ENCODE results near the gene PLBD2.

Gene PLBD2

DNA sequence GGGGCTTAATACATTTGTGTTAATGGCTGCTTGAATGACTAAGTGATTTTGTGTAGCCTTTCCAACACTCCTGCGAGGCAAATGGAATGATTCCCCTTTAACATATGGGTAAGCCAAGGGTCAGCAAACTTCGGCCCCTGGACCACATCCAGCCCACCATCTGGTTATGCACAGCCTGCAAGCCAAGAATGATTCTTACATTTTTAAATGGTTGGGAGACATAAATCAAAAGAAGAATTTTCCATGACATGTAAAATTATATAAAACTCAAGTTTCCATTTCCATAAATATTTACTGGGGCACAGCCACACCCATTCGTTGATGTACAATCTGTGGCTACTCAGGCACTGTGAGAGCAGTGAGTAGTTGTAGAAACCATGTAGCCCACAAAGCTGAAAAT lies 32.5 kb upstream of the PLBD2 start:
- H3K4me3 ChIP-seq (ENCODE audit: low read length in 2 of 2), result no peak overlapping the region
- H3K9me3 ChIP-seq (ENCODE audit: control insufficient read depth in 2 of 2, low read length in 2 of 2), result no peaks in the 10 kb centered on the region
- H3K9ac ChIP-seq (ENCODE audit: low read length in 2 of 2), result no peak overlapping the region
- H3K4me1 ChIP-seq (ENCODE audit: control insufficient read depth, insufficient read depth, low read length), result peaks cover 4% of the 10 kb centered on the region
- peaks cover 2 to 12% of the 10 kb centered on the region in 2 donors for H3K36me3 ChIP-seq (ENCODE audit: control insufficient read depth in 2 of 2, insufficient read depth in 2 of 2, low read length in 2 of 2)
- H3K27ac ChIP-seq (ENCODE audit: low read length), result no peak overlapping the region
- no peaks in the 10 kb centered on the region for H3K27me3 ChIP-seq (ENCODE audit: control insufficient read depth in 1 of 2, insufficient read depth in 2 of 2, low read length in 2 of 2)

DNA sequence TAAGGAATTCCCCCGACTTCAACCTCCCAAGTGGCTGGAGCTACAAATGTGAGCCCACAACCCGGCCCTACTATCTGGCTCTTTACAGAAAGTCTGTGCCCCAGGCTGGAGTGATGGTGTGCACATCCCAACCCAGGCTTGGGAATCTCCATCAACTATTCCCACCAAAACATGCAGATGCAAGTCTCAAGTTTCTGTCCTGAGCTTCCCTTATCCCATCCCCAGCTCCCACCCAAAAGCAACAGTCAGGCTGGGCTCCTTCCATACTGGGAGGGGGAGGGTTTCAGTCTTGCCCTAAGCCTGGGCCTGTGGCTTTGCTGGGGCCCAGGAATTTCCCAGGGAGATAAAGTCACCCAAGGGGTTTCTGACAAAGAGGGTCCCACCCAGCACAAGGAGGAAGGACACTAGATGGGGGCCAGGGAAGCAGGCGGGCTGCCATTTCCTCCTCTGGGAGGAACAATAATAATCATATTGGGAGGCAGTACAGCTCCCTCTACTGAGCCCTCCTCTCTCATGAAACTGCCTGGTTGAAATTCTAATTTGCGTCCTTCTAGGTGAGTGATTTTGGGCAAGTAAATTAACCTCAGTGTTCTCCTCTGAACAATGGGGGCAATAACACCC lies 31.5 kb upstream of the PLBD2 start:
- H3K27ac ChIP-seq (ENCODE audit: low read length), result peak overlapping the region; percentile 18

DNA sequence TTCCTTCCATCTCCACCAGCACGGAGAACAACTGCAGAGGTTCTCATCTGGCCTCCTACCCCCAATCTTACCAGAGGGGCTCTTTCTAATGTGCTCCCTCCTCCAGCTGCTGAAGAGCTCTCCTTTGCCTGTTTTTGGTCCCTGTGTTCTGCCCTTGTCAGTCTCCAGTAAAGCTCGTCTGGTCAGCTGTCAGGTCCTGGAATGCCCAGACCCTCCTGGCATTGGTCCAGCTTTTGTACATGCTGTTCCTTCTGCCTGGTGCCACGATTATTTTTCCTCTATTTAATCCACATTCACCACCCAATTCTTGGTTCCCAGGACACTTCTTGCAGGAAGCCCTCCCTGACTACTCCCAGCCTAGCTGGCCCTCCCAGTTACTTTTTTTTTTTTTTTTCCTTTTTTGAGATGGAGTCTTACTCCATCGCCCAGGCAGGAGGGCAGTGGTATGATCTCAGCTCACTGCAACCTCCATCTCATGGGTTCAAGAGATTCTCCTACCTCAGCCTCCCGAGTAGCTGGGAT lies 30.0 kb upstream of the PLBD2 start:
- Histone ChIP-seq H3K4me3 (ENCODE audit: low read length in 2 of 2) (no peak overlapping the region), H3K4me1 (ENCODE audit: control insufficient read depth, insufficient read depth, low read length) (peaks cover 4% of the 10 kb centered on the region), H3K9ac (ENCODE audit: low read length in 2 of 2) (no peak overlapping the region), H3K27ac (ENCODE audit: low read length) (no peak overlapping the region), H3K27me3 (ENCODE audit: control insufficient read depth in 1 of 2, insufficient read depth in 2 of 2, low read length in 2 of 2) (no peaks in the 10 kb centered on the region), H3K36me3 (ENCODE audit: control insufficient read depth in 2 of 2, insufficient read depth in 2 of 2, low read length in 2 of 2) (peaks cover 0 to 11% of the 10 kb centered on the region in 2 donors), H3K9me3 (ENCODE audit: control insufficient read depth in 2 of 2, low read length in 2 of 2) (no peaks in the 10 kb centered on the region)

More for the DNA sequence above, 31.5 kb upstream of the PLBD2 start:
- Histone ChIP-seq H3K36me3 (ENCODE audit: control insufficient read depth in 2 of 2, insufficient read depth in 2 of 2, low read length in 2 of 2) (peaks cover 0 to 9% of the 10 kb centered on the region in 2 donors), H3K9ac (ENCODE audit: low read length in 2 of 2) (no peak overlapping the region), H3K4me3 (ENCODE audit: low read length in 2 of 2) (no peak overlapping the region), H3K27me3 (ENCODE audit: control insufficient read depth in 1 of 2, insufficient read depth in 2 of 2, low read length in 2 of 2) (no peaks in the 10 kb centered on the region), H3K9me3 (ENCODE audit: control insufficient read depth in 2 of 2, low read length in 2 of 2) (no peaks in the 10 kb centered on the region), H3K4me1 (ENCODE audit: control insufficient read depth, insufficient read depth, low read length) (peaks cover 4% of the 10 kb centered on the region)

GRCh38 chr12:113329022-113329790 lies 29.2 kb upstream of the PLBD2 start:
- H3K4me3 ChIP-seq (ENCODE audit: low read length in 2 of 2), result no peak overlapping the region
- H3K4me1 ChIP-seq (ENCODE audit: control insufficient read depth, insufficient read depth, low read length), result peaks cover 10% of the 10 kb centered on the region
- no peaks in the 10 kb centered on the region for H3K27me3 ChIP-seq (ENCODE audit: control insufficient read depth in 1 of 2, insufficient read depth in 2 of 2, low read length in 2 of 2)
- peaks cover 0 to 11% of the 10 kb centered on the region in 2 donors for H3K36me3 ChIP-seq (ENCODE audit: control insufficient read depth in 2 of 2, insufficient read depth in 2 of 2, low read length in 2 of 2)
- no peak overlapping the region for H3K27ac ChIP-seq (ENCODE audit: low read length)
- H3K9me3 ChIP-seq (ENCODE audit: control insufficient read depth in 2 of 2, low read length in 2 of 2), result no peaks in the 10 kb centered on the region
- H3K9ac ChIP-seq (ENCODE audit: low read length in 2 of 2), result no peak overlapping the region

DNA sequence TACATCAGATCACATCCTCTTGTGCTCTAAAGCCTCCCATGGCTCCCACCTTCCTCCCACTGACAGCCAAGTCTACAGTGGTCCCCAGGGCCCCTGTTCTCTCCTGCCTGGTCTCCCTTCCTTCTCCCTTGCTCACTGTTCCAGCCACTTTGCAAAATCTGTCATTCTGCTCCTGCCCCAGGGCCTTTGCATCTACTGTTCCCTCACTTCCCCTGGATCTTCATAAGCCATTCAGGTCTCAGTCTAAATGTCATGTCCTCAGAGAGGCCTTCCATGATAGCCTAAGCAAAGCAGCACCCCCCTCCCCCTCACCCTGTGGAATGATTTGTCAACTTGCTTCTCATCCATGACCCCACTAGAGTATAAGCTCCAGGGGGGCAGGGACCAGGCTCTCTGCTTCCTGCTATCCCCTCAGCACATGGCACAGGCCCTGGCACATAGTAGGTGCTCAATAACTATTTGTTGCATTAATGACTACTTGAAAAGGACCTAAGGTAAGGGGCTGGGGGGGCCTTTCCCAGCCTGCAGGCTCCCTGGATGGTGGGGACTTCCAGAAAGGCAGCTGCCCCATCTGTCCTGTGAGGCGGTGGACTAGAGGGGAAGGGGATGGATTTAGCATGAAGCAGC lies 28.5 kb upstream of the PLBD2 start:
- H3K4me1 ChIP-seq (ENCODE audit: control insufficient read depth, insufficient read depth, low read length), result peaks cover 16% of the 10 kb centered on the region

DNA sequence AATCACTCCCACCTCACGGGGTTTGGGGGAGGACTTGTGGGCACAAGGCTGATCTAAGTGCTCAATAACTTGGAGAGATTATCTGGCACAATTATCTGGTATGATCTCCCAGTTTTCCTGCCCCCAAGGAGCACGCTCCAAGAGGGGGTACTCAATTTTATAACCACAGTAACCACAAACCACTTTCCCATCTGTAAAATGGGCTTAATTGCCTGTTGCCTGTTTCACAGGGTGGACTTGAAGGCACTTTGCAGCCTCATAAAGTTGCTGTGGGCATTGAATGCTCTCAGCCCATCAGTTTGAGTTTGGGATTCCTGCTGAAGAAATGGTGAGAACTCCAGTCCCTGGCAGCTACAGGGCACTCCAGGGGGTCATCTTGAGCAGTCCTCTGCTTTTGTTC lies 27.9 kb upstream of the PLBD2 start:
- Histone ChIP-seq H3K9me3 (ENCODE audit: control insufficient read depth in 2 of 2, low read length in 2 of 2) (no peaks in the 10 kb centered on the region), H3K9ac (ENCODE audit: low read length in 2 of 2) (no peak overlapping the region), H3K36me3 (ENCODE audit: control insufficient read depth in 2 of 2, insufficient read depth in 2 of 2, low read length in 2 of 2) (peaks cover 0 to 11% of the 10 kb centered on the region in 2 donors), H3K4me3 (ENCODE audit: low read length in 2 of 2) (no peak overlapping the region), H3K4me1 (ENCODE audit: control insufficient read depth, insufficient read depth, low read length) (peaks cover 21% of the 10 kb centered on the region), H3K27ac (ENCODE audit: low read length) (no peak overlapping the region), H3K27me3 (ENCODE audit: control insufficient read depth in 1 of 2, insufficient read depth in 2 of 2, low read length in 2 of 2) (no peaks in the 10 kb centered on the region)

More for the DNA sequence above, 28.5 kb upstream of the PLBD2 start:
- Histone ChIP-seq H3K4me3 (ENCODE audit: low read length in 2 of 2) (no peak overlapping the region), H3K27ac (ENCODE audit: low read length) (no peak overlapping the region), H3K36me3 (ENCODE audit: control insufficient read depth in 2 of 2, insufficient read depth in 2 of 2, low read length in 2 of 2) (peaks cover 0 to 11% of the 10 kb centered on the region in 2 donors), H3K9me3 (ENCODE audit: control insufficient read depth in 2 of 2, low read length in 2 of 2) (no peaks in the 10 kb centered on the region), H3K9ac (ENCODE audit: low read length in 2 of 2) (no peak overlapping the region), H3K27me3 (ENCODE audit: control insufficient read depth in 1 of 2, insufficient read depth in 2 of 2, low read length in 2 of 2) (no peaks in the 10 kb centered on the region)

GRCh38 chr12:113332688-113333417 lies 25.5 kb upstream of the PLBD2 start:
- Histone ChIP-seq H3K27me3 (ENCODE audit: control insufficient read depth in 1 of 2, insufficient read depth in 2 of 2, low read length in 2 of 2) (no peaks in the 10 kb centered on the region), H3K4me1 (ENCODE audit: control insufficient read depth, insufficient read depth, low read length) (peaks cover 20% of the 10 kb centered on the region), H3K9me3 (ENCODE audit: control insufficient read depth in 2 of 2, low read length in 2 of 2) (no peaks in the 10 kb centered on the region), H3K4me3 (ENCODE audit: low read length in 2 of 2) (peak overlapping the region; percentile 6 to 47), H3K36me3 (ENCODE audit: control insufficient read depth in 2 of 2, insufficient read depth in 2 of 2, low read length in 2 of 2) (peaks cover 0 to 11% of the 10 kb centered on the region in 2 donors), H3K9ac (ENCODE audit: low read length in 2 of 2) (no peak overlapping the region), H3K27ac (ENCODE audit: low read length) (no peak overlapping the region)

GRCh38 chr12:113333418-113333750 lies 25.0 kb upstream of the PLBD2 start:
- Histone ChIP-seq H3K9ac (ENCODE audit: low read length in 2 of 2) (no peak overlapping the region), H3K9me3 (ENCODE audit: control insufficient read depth in 2 of 2, low read length in 2 of 2) (no peaks in the 10 kb centered on the region), H3K4me1 (ENCODE audit: control insufficient read depth, insufficient read depth, low read length) (peaks cover 20% of the 10 kb centered on the region), H3K36me3 (ENCODE audit: control insufficient read depth in 2 of 2, insufficient read depth in 2 of 2, low read length in 2 of 2) (peaks cover 0 to 11% of the 10 kb centered on the region in 2 donors), H3K27ac (ENCODE audit: low read length) (no peak overlapping the region), H3K27me3 (ENCODE audit: control insufficient read depth in 1 of 2, insufficient read depth in 2 of 2, low read length in 2 of 2) (no peaks in the 10 kb centered on the region), H3K4me3 (ENCODE audit: low read length in 2 of 2) (peak overlapping the region; percentile 6 to 29)

DNA sequence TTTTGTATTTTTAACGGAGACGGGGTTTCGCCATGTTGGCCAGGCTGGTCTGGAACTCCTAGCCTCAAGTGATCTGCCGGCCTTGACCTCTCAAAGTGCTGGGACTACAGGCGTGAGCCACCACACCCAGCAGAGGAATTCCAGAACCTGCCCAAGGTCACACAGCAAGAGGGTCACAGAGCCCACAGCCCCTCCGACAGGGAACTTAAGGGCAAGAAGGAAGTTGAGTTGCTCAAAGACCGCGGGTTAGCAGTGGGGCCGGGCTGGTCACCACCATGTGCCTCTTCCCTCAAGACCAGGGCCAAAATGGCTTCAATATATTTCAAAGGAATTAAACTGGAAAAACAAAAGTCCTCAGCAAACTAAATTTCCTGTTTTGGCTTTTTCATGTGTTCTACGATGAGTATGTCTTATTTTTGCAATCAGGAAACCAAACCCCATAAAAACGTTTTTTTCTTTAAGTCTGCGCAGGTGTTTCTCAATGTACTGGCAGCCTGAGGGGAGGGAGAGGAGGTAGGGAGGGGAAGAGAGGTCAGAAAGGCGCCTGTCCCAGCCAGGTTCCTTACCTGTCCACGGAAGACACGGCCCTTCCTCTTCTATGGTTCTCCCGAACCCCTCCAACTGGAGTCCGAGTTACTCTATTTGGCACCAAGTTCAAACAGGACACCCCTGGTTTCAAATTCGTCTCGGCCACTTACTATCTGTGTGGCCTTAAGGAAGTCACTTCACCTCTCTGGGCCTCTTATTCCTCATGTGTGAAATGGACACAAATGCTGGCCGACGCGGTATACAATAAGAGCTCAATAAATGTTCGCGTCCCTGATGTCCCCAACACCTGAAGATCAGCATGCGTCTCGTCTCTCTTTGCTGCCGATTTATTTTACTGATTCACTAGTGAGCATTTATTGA lies 24.3 kb upstream of the PLBD2 start:
- Histone ChIP-seq H3K36me3 (ENCODE audit: control insufficient read depth in 2 of 2, insufficient read depth in 2 of 2, low read length in 2 of 2) (peaks cover 0 to 11% of the 10 kb centered on the region in 2 donors), H3K4me3 (ENCODE audit: low read length in 2 of 2) (peak overlapping the region; percentile 83 to 90), H3K27ac (ENCODE audit: low read length) (no peak overlapping the region), H3K9ac (ENCODE audit: low read length in 2 of 2) (peak overlapping the region; percentile 71 to 79), H3K4me1 (ENCODE audit: control insufficient read depth, insufficient read depth, low read length) (peaks cover 20% of the 10 kb centered on the region), H3K27me3 (ENCODE audit: control insufficient read depth in 1 of 2, insufficient read depth in 2 of 2, low read length in 2 of 2) (no peaks in the 10 kb centered on the region), H3K9me3 (ENCODE audit: control insufficient read depth in 2 of 2, low read length in 2 of 2) (no peaks in the 10 kb centered on the region)
